Measurements from ENCODE around the gene MCAT.
"Not testable (repeated sequence)": the region's sequence is repeated elsewhere in the genome, so short reads cannot be mapped to it uniquely, and the experiment has no call there.

DNA sequence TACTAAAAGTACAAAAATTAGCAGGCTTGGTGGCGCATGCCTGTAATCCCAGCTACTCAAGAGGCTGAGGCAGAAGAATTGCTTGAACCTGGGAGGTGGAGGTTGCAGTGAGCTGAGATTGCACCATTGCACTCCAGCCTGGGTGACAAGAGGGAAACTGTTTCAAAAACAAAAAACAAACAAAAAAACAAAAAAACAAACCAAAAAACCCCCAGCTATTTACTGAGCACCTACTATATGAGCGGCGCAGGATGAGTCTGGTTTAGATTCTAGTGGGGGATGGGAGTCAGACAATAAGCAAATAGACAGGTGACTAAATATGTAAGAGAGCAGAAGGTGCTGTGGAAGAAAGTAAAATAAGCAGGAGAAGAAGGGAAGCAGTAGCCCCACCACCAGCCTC, 38.2 kb downstream of the MCAT start:
- TF ChIP-seq, protein P1, sequence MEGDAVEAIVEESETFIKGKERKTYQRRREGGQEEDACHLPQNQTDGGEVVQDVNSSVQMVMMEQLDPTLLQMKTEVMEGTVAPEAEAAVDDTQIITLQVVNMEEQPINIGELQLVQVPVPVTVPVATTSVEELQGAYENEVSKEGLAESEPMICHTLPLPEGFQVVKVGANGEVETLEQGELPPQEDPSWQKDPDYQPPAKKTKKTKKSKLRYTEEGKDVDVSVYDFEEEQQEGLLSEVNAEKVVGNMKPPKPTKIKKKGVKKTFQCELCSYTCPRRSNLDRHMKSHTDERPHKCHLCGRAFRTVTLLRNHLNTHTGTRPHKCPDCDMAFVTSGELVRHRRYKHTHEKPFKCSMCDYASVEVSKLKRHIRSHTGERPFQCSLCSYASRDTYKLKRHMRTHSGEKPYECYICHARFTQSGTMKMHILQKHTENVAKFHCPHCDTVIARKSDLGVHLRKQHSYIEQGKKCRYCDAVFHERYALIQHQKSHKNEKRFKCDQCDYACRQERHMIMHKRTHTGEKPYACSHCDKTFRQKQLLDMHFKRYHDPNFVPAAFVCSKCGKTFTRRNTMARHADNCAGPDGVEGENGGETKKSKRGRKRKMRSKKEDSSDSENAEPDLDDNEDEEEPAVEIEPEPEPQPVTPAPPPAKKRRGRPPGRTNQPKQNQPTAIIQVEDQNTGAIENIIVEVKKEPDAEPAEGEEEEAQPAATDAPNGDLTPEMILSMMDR (IDR thresholded peaks at IDR 0.05 in 8 of 11, conservative IDR thresholded peaks at IDR 0.05 in 3 of 11), result not testable (repeated sequence)
- TF ChIP-seq POLR2A (IDR thresholded peaks at IDR 0.05), result not testable (repeated sequence)
